Measurements from ENCODE around the gene DNAJC7.
A peak's percentile ranks its signal among the peaks of the same experiment; 100 is the strongest.

DNAJC7 gene

DNA sequence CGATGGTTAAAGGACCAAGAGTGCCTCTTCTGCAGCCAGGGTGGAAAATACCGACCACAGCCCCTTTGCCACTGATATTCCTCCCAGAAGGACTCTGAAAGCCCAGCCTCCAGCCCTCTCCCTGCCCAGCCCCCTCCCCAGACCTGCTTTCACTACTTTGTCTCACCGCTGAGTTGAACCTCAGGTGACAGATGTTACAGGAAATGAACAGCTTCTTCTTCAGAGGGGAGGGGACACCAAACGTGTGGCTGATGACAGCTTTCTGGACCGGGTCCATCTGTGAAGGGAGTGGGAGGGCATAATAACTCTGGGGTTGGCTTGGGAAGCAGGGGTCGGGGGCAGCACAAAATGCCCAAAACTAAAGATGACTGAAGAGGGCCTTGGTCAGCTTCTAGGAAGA lies 16.8 kb upstream of the DNAJC7 start:
- Histone ChIP-seq H3K4me1 (ENCODE audit: control insufficient read depth, insufficient read depth, low read depth, low read length) (no peaks in the 10 kb centered on the region), H3K27me3 (ENCODE audit: control insufficient read depth in 1 of 2, insufficient read depth in 1 of 2, low read length in 2 of 2) (peaks cover 8 to 46% of the 10 kb centered on the region in 2 experiments), H3K36me3 (ENCODE audit: control insufficient read depth in 1 of 2, insufficient read depth in 2 of 2, low read depth in 1 of 2, low read length in 2 of 2) (no peaks in the 10 kb centered on the region), H3K4ac (ENCODE audit: low read depth in 1 of 2, low read length in 2 of 2) (no peak overlapping the region), H3K9me3 (ENCODE audit: control insufficient read depth, low read length) (no peaks in the 10 kb centered on the region), H3K79me1 (replicated peaks; ENCODE audit: low read length, poor library complexity, severe bottlenecking) (no peaks in the 10 kb centered on the region), H3K9ac (ENCODE audit: low read length) (no peak overlapping the region), H3K14ac (ENCODE audit: low read length in 2 of 2) (no peak overlapping the region), H3K4me2 (ENCODE audit: low read length, poor library complexity, severe bottlenecking) (no peak overlapping the region), H3K27ac (ENCODE audit: low read length, poor library complexity, severe bottlenecking) (no peak overlapping the region), H2BK12ac (ENCODE audit: low read length in 2 of 2) (no peak overlapping the region), H2BK5ac (ENCODE audit: low read depth, low read length, poor library complexity, severe bottlenecking) (no peak overlapping the region), H3K18ac (ENCODE audit: low read depth in 1 of 2, low read length in 2 of 2) (no peak overlapping the region), H2AK5ac (ENCODE audit: low read length, severe bottlenecking) (no peak overlapping the region), H2BK120ac (ENCODE audit: low read depth, low read length) (no peak overlapping the region), H3K4me3 (ENCODE audit: insufficient read depth in 1 of 2, low read depth in 1 of 2, low read length in 2 of 2) (no peak overlapping the region), H2BK15ac (ENCODE audit: low read depth, poor library complexity, severe bottlenecking) (no peak overlapping the region), H4K8ac (ENCODE audit: low read length) (no peak overlapping the region), H3K23ac (ENCODE audit: low read length in 2 of 2) (no peak overlapping the region), H2AFZ (ENCODE audit: low read depth, low read length) (no peak overlapping the region), H4K91ac (ENCODE audit: low read length) (no peak overlapping the region)
- 60% methylated on average over 5 of the region's 6 CpGs for WGBS
- no peak for DNase-seq

DNA sequence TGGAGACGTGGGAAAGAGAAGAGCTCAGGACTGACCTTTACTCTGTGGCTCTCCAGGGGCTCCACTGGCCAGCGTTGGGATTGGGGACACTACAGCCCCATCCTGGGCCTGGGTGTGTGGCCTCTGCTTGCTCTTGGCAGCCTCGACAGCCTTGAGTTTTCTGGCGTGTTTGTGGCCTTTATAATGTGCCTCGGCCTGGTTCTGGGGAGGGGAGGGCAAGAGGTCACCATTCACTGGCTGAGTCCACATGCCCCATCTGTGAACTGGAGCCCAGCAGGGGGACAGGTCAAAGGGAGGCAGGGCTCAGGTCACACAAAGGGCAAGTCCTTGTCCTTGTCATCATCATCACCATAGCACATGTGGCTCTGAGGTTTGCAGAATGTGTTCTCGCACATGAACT lies 14.3 kb upstream of the DNAJC7 start:
- Histone ChIP-seq H3K4me1 (ENCODE audit: control insufficient read depth, insufficient read depth, low read depth, low read length) (peaks cover 5% of the 10 kb centered on the region), H4K8ac (ENCODE audit: low read length) (no peak overlapping the region), H3K23ac (ENCODE audit: low read length in 2 of 2) (no peak overlapping the region), H3K14ac (ENCODE audit: low read length in 2 of 2) (no peak overlapping the region), H3K79me1 (replicated peaks; ENCODE audit: low read length, poor library complexity, severe bottlenecking) (no peaks in the 10 kb centered on the region), H2BK12ac (ENCODE audit: low read length in 2 of 2) (no peak overlapping the region), H2BK5ac (ENCODE audit: low read depth, low read length, poor library complexity, severe bottlenecking) (no peak overlapping the region), H3K4ac (ENCODE audit: low read depth in 1 of 2, low read length in 2 of 2) (no peak overlapping the region), H3K4me2 (ENCODE audit: low read length, poor library complexity, severe bottlenecking) (no peak overlapping the region), H2BK120ac (ENCODE audit: low read depth, low read length) (no peak overlapping the region), H3K27ac (ENCODE audit: low read length, poor library complexity, severe bottlenecking) (no peak overlapping the region), H3K4me3 (ENCODE audit: insufficient read depth in 1 of 2, low read depth in 1 of 2, low read length in 2 of 2) (no peak overlapping the region), H3K9ac (ENCODE audit: low read length) (no peak overlapping the region), H3K36me3 (ENCODE audit: control insufficient read depth in 1 of 2, insufficient read depth in 2 of 2, low read depth in 1 of 2, low read length in 2 of 2) (no peaks in the 10 kb centered on the region), H2AK5ac (ENCODE audit: low read length, severe bottlenecking) (no peak overlapping the region), H2AFZ (ENCODE audit: low read depth, low read length) (no peak overlapping the region), H4K91ac (ENCODE audit: low read length) (no peak overlapping the region), H3K9me3 (ENCODE audit: control insufficient read depth, low read length) (no peaks in the 10 kb centered on the region), H2BK15ac (ENCODE audit: low read depth, poor library complexity, severe bottlenecking) (no peak overlapping the region), H3K27me3 (ENCODE audit: control insufficient read depth in 1 of 2, insufficient read depth in 1 of 2, low read length in 2 of 2) (peaks cover 15 to 34% of the 10 kb centered on the region in 2 experiments), H3K18ac (ENCODE audit: low read depth in 1 of 2, low read length in 2 of 2) (no peak overlapping the region)
- no peak for DNase-seq
- WGBS, result 72% methylated on average over 5 of the region's 6 CpGs

DNA sequence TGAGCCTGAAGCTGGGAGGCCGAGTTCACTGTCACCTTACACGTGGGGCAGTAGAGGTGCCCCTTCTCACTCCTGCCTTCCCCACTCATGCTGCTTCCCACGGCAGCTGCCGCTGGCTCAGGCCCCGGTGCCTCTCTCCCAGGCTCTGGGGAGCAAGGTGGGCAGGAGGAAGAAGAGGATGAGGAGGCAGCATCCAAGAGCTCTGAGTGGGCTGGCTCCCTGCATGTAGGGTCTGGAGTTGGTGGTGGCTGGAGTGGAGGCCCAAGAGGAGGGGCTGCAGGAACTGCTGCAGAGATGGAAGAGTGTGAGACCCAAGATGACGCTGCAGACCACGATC lies 11.5 kb upstream of the DNAJC7 start:
- no peak for DNase-seq
- Histone ChIP-seq H3K27me3 (ENCODE audit: control insufficient read depth in 1 of 2, insufficient read depth in 1 of 2, low read length in 2 of 2) (peaks cover 10 to 26% of the 10 kb centered on the region in 2 experiments), H4K91ac (ENCODE audit: low read length) (no peak overlapping the region), H3K79me1 (replicated peaks; ENCODE audit: low read length, poor library complexity, severe bottlenecking) (no peaks in the 10 kb centered on the region), H3K4me2 (ENCODE audit: low read length, poor library complexity, severe bottlenecking) (no peak overlapping the region), H3K36me3 (ENCODE audit: control insufficient read depth in 1 of 2, insufficient read depth in 2 of 2, low read depth in 1 of 2, low read length in 2 of 2) (peaks cover 6 to 10% of the 10 kb centered on the region in 2 experiments), H3K4me3 (ENCODE audit: insufficient read depth in 1 of 2, low read depth in 1 of 2, low read length in 2 of 2) (no peak overlapping the region), H2AK5ac (ENCODE audit: low read length, severe bottlenecking) (no peak overlapping the region), H2AFZ (ENCODE audit: low read depth, low read length) (no peak overlapping the region), H3K23ac (ENCODE audit: low read length in 2 of 2) (no peak overlapping the region), H3K4me1 (ENCODE audit: control insufficient read depth, insufficient read depth, low read depth, low read length) (peaks cover 16% of the 10 kb centered on the region), H2BK120ac (ENCODE audit: low read depth, low read length) (no peak overlapping the region), H2BK12ac (ENCODE audit: low read length in 2 of 2) (no peak overlapping the region), H3K9ac (ENCODE audit: low read length) (no peak overlapping the region), H2BK15ac (ENCODE audit: low read depth, poor library complexity, severe bottlenecking) (no peak overlapping the region), H3K9me3 (ENCODE audit: control insufficient read depth, low read length) (no peaks in the 10 kb centered on the region), H2BK5ac (ENCODE audit: low read depth, low read length, poor library complexity, severe bottlenecking) (no peak overlapping the region), H3K4ac (ENCODE audit: low read depth in 1 of 2, low read length in 2 of 2) (no peak overlapping the region), H3K14ac (ENCODE audit: low read length in 2 of 2) (no peak overlapping the region), H3K18ac (ENCODE audit: low read depth in 1 of 2, low read length in 2 of 2) (no peak overlapping the region), H4K8ac (ENCODE audit: low read length) (no peak overlapping the region), H3K27ac (ENCODE audit: low read length, poor library complexity, severe bottlenecking) (no peak overlapping the region)
- 67% methylated on average over 7 of the region's 7 CpGs for WGBS

DNA sequence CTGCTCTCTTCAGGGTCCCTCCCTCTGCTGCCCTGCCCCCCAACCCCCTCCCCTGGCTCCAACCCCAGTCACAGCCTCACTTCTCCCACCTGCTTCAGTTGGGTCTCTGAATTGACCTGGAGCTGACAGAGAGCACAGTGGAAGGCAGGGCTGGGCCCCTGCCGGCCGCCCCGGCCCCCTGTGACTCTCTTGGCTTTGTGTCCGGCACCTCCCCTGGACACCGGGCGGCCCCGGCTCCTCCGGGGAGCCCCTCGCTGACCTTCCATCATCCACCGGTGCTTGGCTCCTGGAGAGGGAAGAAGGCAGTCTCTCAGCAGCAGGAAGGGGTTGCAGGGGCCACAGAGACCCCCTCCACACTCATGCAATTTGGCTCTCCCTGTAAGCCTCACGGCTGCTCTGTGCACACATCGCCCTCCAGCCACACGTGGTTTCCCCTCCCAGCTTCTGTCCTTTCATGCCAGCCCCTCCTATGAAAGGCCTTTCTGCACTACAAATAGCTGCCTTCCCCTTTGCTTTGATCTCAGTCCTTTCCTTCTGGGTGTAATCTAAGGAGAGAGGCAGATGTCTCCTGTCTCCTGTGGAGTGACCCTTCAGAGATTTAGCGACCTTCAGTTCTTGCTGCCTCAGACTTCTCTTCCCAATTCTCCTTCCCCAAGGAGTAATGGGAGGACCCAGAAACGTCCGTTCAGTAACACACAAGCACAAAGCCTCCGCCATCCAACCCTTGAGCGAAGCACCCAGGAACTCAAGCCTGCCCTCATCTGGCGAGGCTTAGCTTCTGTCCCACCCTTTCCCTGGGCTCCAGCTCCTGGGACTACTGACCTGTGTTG lies 10.9 kb upstream of the DNAJC7 start:
- WGBS, result 67% methylated on average over 19 of the region's 19 CpGs
- Histone ChIP-seq H3K4me1 (ENCODE audit: control insufficient read depth, insufficient read depth, low read depth, low read length) (peaks cover 19% of the 10 kb centered on the region), H3K36me3 (ENCODE audit: control insufficient read depth in 1 of 2, insufficient read depth in 2 of 2, low read depth in 1 of 2, low read length in 2 of 2) (peaks cover 12 to 15% of the 10 kb centered on the region in 2 experiments)

More for the DNA sequence above, 10.9 kb upstream of the DNAJC7 start:
- Histone ChIP-seq H3K23ac (ENCODE audit: low read length in 2 of 2) (no peak overlapping the region), H2BK120ac (ENCODE audit: low read depth, low read length) (no peak overlapping the region), H3K14ac (ENCODE audit: low read length in 2 of 2) (no peak overlapping the region), H3K4ac (ENCODE audit: low read depth in 1 of 2, low read length in 2 of 2) (no peak overlapping the region), H4K91ac (ENCODE audit: low read length) (no peak overlapping the region), H3K9me3 (ENCODE audit: control insufficient read depth, low read length) (no peaks in the 10 kb centered on the region), H3K4me3 (ENCODE audit: insufficient read depth in 1 of 2, low read depth in 1 of 2, low read length in 2 of 2) (no peak overlapping the region), H2BK15ac (ENCODE audit: low read depth, poor library complexity, severe bottlenecking) (no peak overlapping the region), H3K79me1 (replicated peaks; ENCODE audit: low read length, poor library complexity, severe bottlenecking) (no peaks in the 10 kb centered on the region), H3K27me3 (ENCODE audit: control insufficient read depth in 1 of 2, insufficient read depth in 1 of 2, low read length in 2 of 2) (peaks cover 9 to 24% of the 10 kb centered on the region in 2 experiments), H2AFZ (ENCODE audit: low read depth, low read length) (no peak overlapping the region), H4K8ac (ENCODE audit: low read length) (no peak overlapping the region), H3K27ac (ENCODE audit: low read length, poor library complexity, severe bottlenecking) (no peak overlapping the region), H2AK5ac (ENCODE audit: low read length, severe bottlenecking) (no peak overlapping the region), H2BK5ac (ENCODE audit: low read depth, low read length, poor library complexity, severe bottlenecking) (no peak overlapping the region), H3K18ac (ENCODE audit: low read depth in 1 of 2, low read length in 2 of 2) (peak overlapping the region in 1 of 2 experiments; percentile 54), H2BK12ac (ENCODE audit: low read length in 2 of 2) (no peak overlapping the region), H3K4me2 (ENCODE audit: low read length, poor library complexity, severe bottlenecking) (no peak overlapping the region), H3K9ac (ENCODE audit: low read length) (no peak overlapping the region)
- no peak for DNase-seq
